ENCODE results near the gene SRL.

DNA sequence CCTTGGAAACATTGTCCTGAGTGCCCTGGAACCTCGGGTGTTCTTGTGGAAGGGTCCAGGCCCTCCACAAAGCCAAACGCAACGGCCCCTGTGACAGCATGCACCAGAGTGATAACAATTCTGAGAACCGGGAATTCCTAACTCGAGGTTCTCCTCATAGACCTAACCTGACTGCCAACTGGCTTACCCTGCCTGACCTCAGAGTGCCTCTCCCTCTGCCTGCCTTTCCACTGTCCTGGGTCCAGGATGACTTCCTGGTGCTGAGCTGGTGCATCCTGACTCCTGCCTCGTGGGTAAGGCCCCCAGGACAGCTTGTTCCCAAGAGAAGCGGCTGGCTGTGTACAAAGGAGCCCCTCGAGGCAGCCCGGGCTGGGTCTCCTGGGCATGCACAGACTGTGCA lies 51.8 kb downstream of the SRL start:
- TF ChIP-seq, protein P1, sequence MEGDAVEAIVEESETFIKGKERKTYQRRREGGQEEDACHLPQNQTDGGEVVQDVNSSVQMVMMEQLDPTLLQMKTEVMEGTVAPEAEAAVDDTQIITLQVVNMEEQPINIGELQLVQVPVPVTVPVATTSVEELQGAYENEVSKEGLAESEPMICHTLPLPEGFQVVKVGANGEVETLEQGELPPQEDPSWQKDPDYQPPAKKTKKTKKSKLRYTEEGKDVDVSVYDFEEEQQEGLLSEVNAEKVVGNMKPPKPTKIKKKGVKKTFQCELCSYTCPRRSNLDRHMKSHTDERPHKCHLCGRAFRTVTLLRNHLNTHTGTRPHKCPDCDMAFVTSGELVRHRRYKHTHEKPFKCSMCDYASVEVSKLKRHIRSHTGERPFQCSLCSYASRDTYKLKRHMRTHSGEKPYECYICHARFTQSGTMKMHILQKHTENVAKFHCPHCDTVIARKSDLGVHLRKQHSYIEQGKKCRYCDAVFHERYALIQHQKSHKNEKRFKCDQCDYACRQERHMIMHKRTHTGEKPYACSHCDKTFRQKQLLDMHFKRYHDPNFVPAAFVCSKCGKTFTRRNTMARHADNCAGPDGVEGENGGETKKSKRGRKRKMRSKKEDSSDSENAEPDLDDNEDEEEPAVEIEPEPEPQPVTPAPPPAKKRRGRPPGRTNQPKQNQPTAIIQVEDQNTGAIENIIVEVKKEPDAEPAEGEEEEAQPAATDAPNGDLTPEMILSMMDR (IDR thresholded peaks at IDR 0.05): no peak
- no peak for TF ChIP-seq POLR2A (IDR thresholded peaks at IDR 0.05)

All from adrenal gland (tissue), 5 donors.